Fibroblast of lung (primary cell): ENCODE results near the gene TRAPPC12. TPM values are rescaled to one million over a fixed set of nuclear protein-coding genes. Genes with fewer than 3 reads are reported as not detected.

Experiments used
- DNase-seq, 2 donors: peaks; one replicate each; pipeline versions ENCODE4 v3.0.0 to v3.0.0-alpha.2; 2010; ENCODE audit warnings: low read depth in 2 of 2
- H2AFZ ChIP-seq: 2 replicates; pipeline ENCODE4 v1.5.1; 2012; ENCODE audit warnings: low read length, control low read depth, inconsistent platforms
- H3K27ac ChIP-seq: 2 replicates; pipeline ENCODE4 v1.5.1; 2011; ENCODE audit warnings: low read length, control low read depth; ENCODE audit not compliant: insufficient read depth
- H3K27me3 ChIP-seq: 2 replicates; pipeline ENCODE4 v1.5.1; 2011; ENCODE audit warnings: mild to moderate bottlenecking, low read length; ENCODE audit not compliant: control insufficient read depth, insufficient read depth
- H3K36me3 ChIP-seq: 2 replicates; pipeline ENCODE4 v1.5.1; 2011; ENCODE audit warnings: low read length; ENCODE audit not compliant: control insufficient read depth, insufficient read depth
- H3K4me1 ChIP-seq: 2 replicates; pipeline ENCODE4 v1.5.1; 2011; ENCODE audit warnings: low read length; ENCODE audit not compliant: control insufficient read depth, insufficient read depth; ENCODE audit errors: extremely low read depth
- H3K4me2 ChIP-seq: 2 replicates; pipeline ENCODE4 v1.5.1; 2011; ENCODE audit warnings: low read length, control low read depth; ENCODE audit not compliant: insufficient read depth; ENCODE audit errors: extremely low read depth
- H3K4me3 ChIP-seq, 4 experiments: fragments of 200-600 bp in 1 of 4; sonication (generic) in 1 of 4; replicated peaks in 1 of 4; 2 replicates each; pipeline ENCODE4 v1.5.1; 2011 to 2016; ENCODE audit warnings: low read length in 4 of 4, low read depth in 3 of 4, mild to moderate bottlenecking in 3 of 4, control low read depth in 2 of 4, inconsistent platforms in 1 of 4, mixed read lengths in 1 of 4; ENCODE audit not compliant: insufficient read depth in 1 of 4; ENCODE audit errors: control extremely low read depth in 1 of 4
- H3K79me2 ChIP-seq: 2 replicates; pipeline ENCODE4 v1.5.1; 2012; ENCODE audit warnings: mild to moderate bottlenecking, low read length, inconsistent platforms; ENCODE audit not compliant: control insufficient read depth, insufficient read depth
- H3K9ac ChIP-seq: 2 replicates; pipeline ENCODE4 v1.5.1; 2011; ENCODE audit warnings: mild to moderate bottlenecking, low read length, control low read depth; ENCODE audit not compliant: insufficient read depth
- H3K9me3 ChIP-seq: 2 replicates; pipeline ENCODE4 v1.5.1; 2012; ENCODE audit warnings: low read depth, low read length; ENCODE audit not compliant: control insufficient read depth, insufficient read depth
- H4K20me1 ChIP-seq: 2 replicates; pipeline ENCODE4 v1.5.1; 2011; ENCODE audit warnings: low read length; ENCODE audit not compliant: control insufficient read depth, insufficient read depth; ENCODE audit errors: extremely low read depth
- CTCF ChIP-seq, 2 donors: IDR thresholded peaks in 1 of 2; conservative IDR thresholded peaks in 1 of 2; 1 replicate in 1 of 2; 2 replicates in 1 of 2; pipeline ENCODE4 v1.5.1; 2011 to 2012; ENCODE audit warnings: low read length in 2 of 2, control low read depth in 1 of 2, inconsistent platforms in 1 of 2, low read depth in 1 of 2, mild to moderate bottlenecking in 1 of 2
- EZH2 ChIP-seq: IDR thresholded peaks from 2 replicates; pipeline ENCODE4 v1.5.1; 2012; ENCODE audit warnings: low read length, control low read depth, mild to moderate bottlenecking; ENCODE audit errors: missing control alignments
- polyA plus RNA-seq, 2 donors: library from polyadenylated mRNA; depleted of rRNA in 1 of 2; stranded (reverse) in 1 of 2; unstranded in 1 of 2; fragments of >200 nt; gene quantifications; 2 replicates each; pipeline ENCODE4 v1.2.1, GENCODE V29; 2011 to 2012; ENCODE audit warnings: missing spikeins in 1 of 2
- total RNA-seq: library from RNA; depleted of rRNA; stranded (reverse); fragments of >200 nt; gene quantifications from 2 replicates; pipeline ENCODE4 v1.2.1, GENCODE V29; 2014

Gene TRAPPC12
- total and polyA plus RNA-seq, 2 donors (not counting 1 experiment from before 2014, with no cell fraction given), result 33.7 to 53.2 TPM

GRCh38 chr2:3348767-3349166 lies 30.7 kb upstream of the TRAPPC12 start:
- TF ChIP-seq CTCF (conservative IDR thresholded peaks at IDR 0.05 in 1 of 2, IDR thresholded peaks at IDR 0.05 in 1 of 2; ENCODE audit: low read depth in 1 of 2, low read length in 2 of 2) (no peak), EZH2 (no peak)
- Histone ChIP-seq H3K27ac (no peak overlapping the region), H2AFZ (no peak overlapping the region), H3K4me1 (no peaks in the 10 kb centered on the region), H3K36me3 (no peaks in the 10 kb centered on the region), H4K20me1 (no peaks in the 10 kb centered on the region), H3K9me3 (no peaks in the 10 kb centered on the region), H3K9ac (no peak overlapping the region), H3K27me3 (no peaks in the 10 kb centered on the region), H3K4me2 (no peak overlapping the region), H3K79me2 (no peaks in the 10 kb centered on the region), H3K4me3 (no peak overlapping the region)
- no peak for DNase-seq

- H3K27me3 ChIP-seq, result no peaks in the 10 kb centered on the region
- H2AFZ ChIP-seq, result no peak overlapping the region
- no peaks in the 10 kb centered on the region for H4K20me1 ChIP-seq
- peak in 1 of 2 donors; percentile 60 for DNase-seq
- peak overlapping the region; percentile 8 for H3K4me2 ChIP-seq
- H3K9ac ChIP-seq, result no peak overlapping the region
- TF ChIP-seq EZH2 (no peak), CTCF (conservative IDR thresholded peaks at IDR 0.05 in 1 of 2, IDR thresholded peaks at IDR 0.05 in 1 of 2; ENCODE audit: low read depth in 1 of 2, low read length in 2 of 2) (no peak)
- H3K27ac ChIP-seq, result no peak overlapping the region
- H3K36me3 ChIP-seq, result no peaks in the 10 kb centered on the region
- H3K4me3 ChIP-seq, result no peak overlapping the region
- no peaks in the 10 kb centered on the region for H3K9me3 ChIP-seq
- H3K79me2 ChIP-seq, result no peaks in the 10 kb centered on the region
- no peaks in the 10 kb centered on the region for H3K4me1 ChIP-seq
These were observed 30.2 kb upstream of the TRAPPC12 start for GRCh38 chr2:3349211-3349693.

- no peak for DNase-seq
- H3K79me2 ChIP-seq, result no peaks in the 10 kb centered on the region
- H2AFZ ChIP-seq, result no peak overlapping the region
- TF ChIP-seq CTCF (conservative IDR thresholded peaks at IDR 0.05 in 1 of 2, IDR thresholded peaks at IDR 0.05 in 1 of 2; ENCODE audit: low read depth in 1 of 2, low read length in 2 of 2) (no peak), EZH2 (no peak)
- H3K4me2 ChIP-seq, result no peak overlapping the region
- H3K27me3 ChIP-seq, result no peaks in the 10 kb centered on the region
- no peaks in the 10 kb centered on the region for H3K9me3 ChIP-seq
- no peak overlapping the region for H3K9ac ChIP-seq
- H3K36me3 ChIP-seq, result no peaks in the 10 kb centered on the region
- no peak overlapping the region for H3K27ac ChIP-seq
- H4K20me1 ChIP-seq, result no peaks in the 10 kb centered on the region
- no peaks in the 10 kb centered on the region for H3K4me1 ChIP-seq
- no peak overlapping the region for H3K4me3 ChIP-seq
These were observed 24.5 kb upstream of the TRAPPC12 start for GRCh38 chr2:3354986-3355385.
